Heart right ventricle (tissue), 16 donors: Measurements from ENCODE around the gene BPGM. TPM values are rescaled to one million over a fixed set of nuclear protein-coding genes. Genes with fewer than 3 reads are reported as not detected.

ENCODE experiments used
- ATAC-seq, 8 donors: fragments of 200-7000 bp; cut with Tn5 transposase; one replicate each; pipeline ENCODE4 v1.9.1; 2020; ENCODE audit warnings: mild to moderate bottlenecking in 8 of 8, moderate library complexity in 8 of 8, moderate number of reproducible peaks in 1 of 8
- DNase-seq, 2 donors: peaks; one replicate each; pipeline ENCODE4 v3.0.0-alpha.2; 2020
- H3K27ac ChIP-seq, 10 donors: fragments of 200-600 bp; sonication (generic) in 2 of 10; one replicate each; pipeline versions ENCODE4 v1.5.0 to v1.8.0; 2020 to 2022; ENCODE audit warnings: mild to moderate bottlenecking in 3 of 10
- H3K27me3 ChIP-seq, 7 donors: fragments of 200-600 bp; one replicate each; pipeline ENCODE4 v1.8.0; 2021 to 2022; ENCODE audit warnings: mild to moderate bottlenecking in 2 of 7
- H3K36me3 ChIP-seq, 9 donors: fragments of 200-600 bp; sonication (generic) in 1 of 9; one replicate each; pipeline versions ENCODE4 v1.5.0 to v1.8.0; 2020 to 2022; ENCODE audit warnings: mild to moderate bottlenecking in 2 of 9
- H3K4me1 ChIP-seq, 9 donors: fragments of 200-600 bp; sonication (generic) in 1 of 9; one replicate each; pipeline versions ENCODE4 v1.5.0 to v1.8.0; 2020 to 2022; ENCODE audit warnings: mild to moderate bottlenecking in 4 of 9
- H3K4me3 ChIP-seq, 10 donors: fragments of 200-600 bp; sonication (generic) in 2 of 10; one replicate each; pipeline versions ENCODE4 v1.5.0 to v1.8.0; 2020 to 2022; ENCODE audit warnings: mild to moderate bottlenecking in 7 of 10, moderate library complexity in 2 of 10
- H3K9me3 ChIP-seq, 11 donors: fragments of 200-600 bp in 10 of 11; sonication (generic) in 2 of 11; one replicate each; pipeline versions ENCODE4 v1.5.0 to v1.8.0; 2013 to 2022; ENCODE audit warnings: mild to moderate bottlenecking in 2 of 11, control low read depth in 1 of 11, moderate library complexity in 1 of 11
- WGBS, 2 donors: extraction: QIAGEN DNeasy Blood & Tissue Kit; methylation state at CpG; one replicate each; pipeline ENCODE4 v1.1.7; 2013; ENCODE audit warnings: inconsistent platforms in 1 of 2; 5-methylcytosine and 5-hydroxymethylcytosine counted together
- intact Hi-C, 10 donors: fragments of 100-400 bp; cut with DNase I; formaldehyde crosslinking; loops; one replicate each; pipeline versions ENCODE4 v1.11.1 to v1.14.2; 2022
- polyA plus RNA-seq, 2 donors: library from polyadenylated mRNA; stranded (reverse); fragments of 200-250 nt; gene quantifications; one replicate each; pipeline ENCODE4 v1.2.3, GENCODE V29; 2013
- total RNA-seq, 10 donors: library from RNA; stranded (reverse); fragmentation: NEBNext Ultra II Directional in 3 of 10; extraction: Animal tissue kit (Norgen Biotek cat#: 25700) in 3 of 10; gene quantifications; one replicate each; pipeline versions ENCODE4 v1.2.1 to v1.2.4, GENCODE V29; 2021 to 2023
- TF ChIP-seq, protein P1 (sequence below), 9 donors: fragments of 200-600 bp; sonication (generic) in 2 of 9; IDR thresholded peaks; one replicate each; pipeline versions ENCODE4 v1.5.0 to v1.8.0; 2021 to 2022; ENCODE audit warnings: antibody characterized with exemption in 9 of 9, mild to moderate bottlenecking in 5 of 9, moderate library complexity in 1 of 9
- donor health status: Arrhythmogenic right ventricular cardiomyopathy.
- donor health status: ischemic (EF 13 %, LVEDD 7.1; RV severe dilation, severe dysfunction).
- donor health status: healthy with polysubstance abuse.
- donor health status: DM: no; HTN: yes; CAD: no.
- donor health status: DM: no; HTN: no; CAD: no.
- donor health status: ischemic (EF 25% LVEDD 6.9; RV normal size, moderate dysfunction).
- donor health status: ischemic (EF 25% LVEDD 5.7; RV mildly dilated, moderate dysfunction).
- donor health status: healthy.
- donor health status: DM: yes; HTN: yes; CAD: no.
- donor health status: Ischemic cardiomyopathy.
- donor health status: ischemic (EF 35%, LVEDD 5.7; RV mildly dilated, moderate dysfunction).
- donor health status: nonischemic (EF 11% LVEDD 7.7; RV severe dilation, severe dysfunction).
- donor health status: DM: yes; HTN: yes; CAD: no.
- donor health status: PGD.
- donor health status: ischemic (EF 29% LVEDD 5.4; RV normal size, mild dysfunction).
- donor health status: nonischemic (EF 23%, LVEDD 6.1; RV moderate dilation, normal function).

Gene BPGM
- total and polyA plus RNA-seq, 12 donors: 12.4 to 19.7 (median 14.9) TPM

DNA sequence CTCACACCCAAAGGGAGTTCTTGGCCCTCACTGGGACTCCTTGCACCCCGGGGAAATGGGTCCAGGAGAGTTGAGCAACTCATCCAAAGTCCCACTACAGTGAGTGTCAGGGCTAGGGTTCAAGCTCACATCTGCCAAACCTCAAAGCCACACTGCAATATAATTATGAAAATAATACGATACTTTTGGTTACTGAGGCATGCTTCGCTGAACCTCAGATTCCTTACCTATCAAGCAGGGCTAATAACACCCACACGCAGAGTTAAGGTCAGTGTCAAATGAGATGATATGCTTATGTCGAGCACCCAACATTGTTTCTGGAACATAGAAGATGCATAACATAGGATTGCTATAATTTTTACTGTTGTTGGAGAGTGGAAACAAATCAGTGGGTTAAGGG is 58.2 kb downstream of the BPGM start:
- 94 to 96% methylated on average over 5 of the region's 5 CpGs for WGBS, 2 donors
- ATAC-seq (no peak), DNase-seq (no peak)
- H3K36me3 ChIP-seq: no peaks in the 10 kb centered on the region
- peak overlapping the region in 3 of 10 donors; percentile 28 to 57 (median 31) for H3K27ac ChIP-seq
- TF ChIP-seq, protein P1, sequence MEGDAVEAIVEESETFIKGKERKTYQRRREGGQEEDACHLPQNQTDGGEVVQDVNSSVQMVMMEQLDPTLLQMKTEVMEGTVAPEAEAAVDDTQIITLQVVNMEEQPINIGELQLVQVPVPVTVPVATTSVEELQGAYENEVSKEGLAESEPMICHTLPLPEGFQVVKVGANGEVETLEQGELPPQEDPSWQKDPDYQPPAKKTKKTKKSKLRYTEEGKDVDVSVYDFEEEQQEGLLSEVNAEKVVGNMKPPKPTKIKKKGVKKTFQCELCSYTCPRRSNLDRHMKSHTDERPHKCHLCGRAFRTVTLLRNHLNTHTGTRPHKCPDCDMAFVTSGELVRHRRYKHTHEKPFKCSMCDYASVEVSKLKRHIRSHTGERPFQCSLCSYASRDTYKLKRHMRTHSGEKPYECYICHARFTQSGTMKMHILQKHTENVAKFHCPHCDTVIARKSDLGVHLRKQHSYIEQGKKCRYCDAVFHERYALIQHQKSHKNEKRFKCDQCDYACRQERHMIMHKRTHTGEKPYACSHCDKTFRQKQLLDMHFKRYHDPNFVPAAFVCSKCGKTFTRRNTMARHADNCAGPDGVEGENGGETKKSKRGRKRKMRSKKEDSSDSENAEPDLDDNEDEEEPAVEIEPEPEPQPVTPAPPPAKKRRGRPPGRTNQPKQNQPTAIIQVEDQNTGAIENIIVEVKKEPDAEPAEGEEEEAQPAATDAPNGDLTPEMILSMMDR (IDR thresholded peaks at IDR 0.05): no peak
- H3K9me3 ChIP-seq: no peaks in the 10 kb centered on the region
- intact Hi-C loops: loop anchor here in 1 of 10 donors (5.0 kb wide), 1 partner anchor 42 kb away; no protein-coding TSS in a partner anchor
- no peaks in the 10 kb centered on the region for H3K27me3 ChIP-seq
- peaks cover 0 to 10% (median 0%) of the 10 kb centered on the region in 9 donors for H3K4me1 ChIP-seq
- H3K4me3 ChIP-seq: no peak overlapping the region

GRCh38 chr7:134705716-134706115 is 59.1 kb downstream of the BPGM start:
- no peak for DNase-seq
- Histone ChIP-seq H3K27me3 (no peaks in the 10 kb centered on the region), H3K4me1 (peaks cover 0 to 10% (median 0%) of the 10 kb centered on the region in 9 donors), H3K4me3 (no peak overlapping the region), H3K27ac (no peak overlapping the region), H3K36me3 (no peaks in the 10 kb centered on the region), H3K9me3 (no peaks in the 10 kb centered on the region)
- WGBS, 2 donors: 39 to 66% methylated on average over 2 of the region's 2 CpGs
- intact Hi-C loops: no loop called here
- ATAC-seq: no peak
- TF ChIP-seq, protein P1 (IDR thresholded peaks at IDR 0.05): no peak

DNA sequence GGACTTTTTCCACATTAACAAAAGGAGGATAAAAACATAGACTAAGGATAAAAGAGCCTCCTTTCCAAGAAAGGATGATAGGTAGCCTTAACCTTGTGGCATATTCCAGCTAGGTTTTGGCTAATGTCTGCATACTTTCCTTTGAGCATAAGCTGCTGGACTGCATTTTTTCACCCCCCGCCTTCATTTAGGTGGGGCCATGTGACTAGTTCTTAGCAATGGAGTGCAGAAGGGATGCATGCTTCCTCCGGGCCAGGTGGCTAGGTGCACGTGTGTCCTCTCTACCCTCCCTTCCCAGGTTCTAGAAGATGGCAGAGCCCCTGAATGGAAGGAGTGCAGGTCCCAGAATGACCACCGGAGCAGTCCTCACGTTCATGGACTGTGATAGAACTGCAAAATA is 59.8 kb downstream of the BPGM start:
- DNase-seq: no peak
- H3K9me3 ChIP-seq: no peaks in the 10 kb centered on the region
- TF ChIP-seq, protein P1 (IDR thresholded peaks at IDR 0.05): no peak
- no peak for ATAC-seq
- H3K27me3 ChIP-seq: no peaks in the 10 kb centered on the region
- no peaks in the 10 kb centered on the region for H3K36me3 ChIP-seq
- 86 to 92% methylated on average over 5 of the region's 5 CpGs for WGBS, 2 donors
- intact Hi-C loops: no loop called here
- no peak overlapping the region for H3K27ac ChIP-seq
- no peak overlapping the region for H3K4me3 ChIP-seq
- peaks cover 0 to 15% (median 0%) of the 10 kb centered on the region in 9 donors for H3K4me1 ChIP-seq

- DNase-seq (no peak), ATAC-seq (no peak)
- H3K27me3 ChIP-seq: no peaks in the 10 kb centered on the region
- intact Hi-C loops: no loop called here
- H3K4me3 ChIP-seq: no peak overlapping the region
- no peaks in the 10 kb centered on the region for H3K36me3 ChIP-seq
- H3K9me3 ChIP-seq: no peaks in the 10 kb centered on the region
- H3K27ac ChIP-seq: no peak overlapping the region
- 97 to 98% methylated on average over 4 of the region's 4 CpGs for WGBS, 2 donors
- peaks cover 0 to 20% (median 0%) of the 10 kb centered on the region in 9 donors for H3K4me1 ChIP-seq
- TF ChIP-seq, protein P1 (IDR thresholded peaks at IDR 0.05): no peak
These were observed 61.2 kb downstream of the BPGM start for GRCh38 chr7:134707663-134708378.
